C4-2B (cell line): ENCODE results near the gene SND1.

Experiments
- ZFX ChIP-seq: fragments of 450-650 bp; IDR thresholded peaks from 2 replicates; pipeline ENCODE4 v1.6.1; 2017
- TF ChIP-seq, protein P1 (sequence below): fragments of 450-650 bp; conservative IDR thresholded peaks from 2 replicates; pipeline ENCODE4 v1.5.1; 2017; ENCODE audit warnings: mild to moderate bottlenecking

DNA sequence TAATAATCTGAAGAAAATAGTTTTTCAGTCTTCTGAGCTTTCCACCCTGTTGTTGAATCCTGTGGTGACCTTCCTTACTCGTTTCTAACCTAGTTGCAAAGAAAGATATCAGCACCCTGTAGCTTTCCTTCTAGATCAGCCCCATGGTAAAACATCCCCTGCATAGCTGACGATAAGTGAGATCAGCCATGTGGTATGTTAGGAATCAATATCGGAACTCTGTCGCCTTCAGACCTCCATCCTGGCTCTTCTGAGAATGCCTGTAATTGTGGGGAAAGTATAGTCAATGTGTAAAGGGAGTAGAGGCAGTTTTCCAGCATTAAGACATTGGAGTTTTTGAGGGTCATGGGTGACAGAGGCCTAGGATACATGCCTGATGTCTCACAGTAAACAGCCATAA, 227.4 kb downstream of the SND1 start:
- TF ChIP-seq, protein P1, sequence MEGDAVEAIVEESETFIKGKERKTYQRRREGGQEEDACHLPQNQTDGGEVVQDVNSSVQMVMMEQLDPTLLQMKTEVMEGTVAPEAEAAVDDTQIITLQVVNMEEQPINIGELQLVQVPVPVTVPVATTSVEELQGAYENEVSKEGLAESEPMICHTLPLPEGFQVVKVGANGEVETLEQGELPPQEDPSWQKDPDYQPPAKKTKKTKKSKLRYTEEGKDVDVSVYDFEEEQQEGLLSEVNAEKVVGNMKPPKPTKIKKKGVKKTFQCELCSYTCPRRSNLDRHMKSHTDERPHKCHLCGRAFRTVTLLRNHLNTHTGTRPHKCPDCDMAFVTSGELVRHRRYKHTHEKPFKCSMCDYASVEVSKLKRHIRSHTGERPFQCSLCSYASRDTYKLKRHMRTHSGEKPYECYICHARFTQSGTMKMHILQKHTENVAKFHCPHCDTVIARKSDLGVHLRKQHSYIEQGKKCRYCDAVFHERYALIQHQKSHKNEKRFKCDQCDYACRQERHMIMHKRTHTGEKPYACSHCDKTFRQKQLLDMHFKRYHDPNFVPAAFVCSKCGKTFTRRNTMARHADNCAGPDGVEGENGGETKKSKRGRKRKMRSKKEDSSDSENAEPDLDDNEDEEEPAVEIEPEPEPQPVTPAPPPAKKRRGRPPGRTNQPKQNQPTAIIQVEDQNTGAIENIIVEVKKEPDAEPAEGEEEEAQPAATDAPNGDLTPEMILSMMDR = no peak
- TF ChIP-seq ZFX = no peak
